Activated T-cell treated with anti-CD3 and anti-CD28 coated beads, Interleukin-2, amount 50 U/mL, for 4 hours (primary cell): ENCODE data around the gene CD99L2. TPM values are rescaled to one million over a fixed set of nuclear protein-coding genes. Genes with fewer than 3 reads are reported as not detected.

ENCODE experiments used
- ATAC-seq, 2 donors: fragments of 200-7000 bp; cut with Tn5 transposase; one replicate each; pipeline ENCODE4 v1.10.0; 2021
- DNase-seq: peaks from one replicate; pipeline ENCODE4 v3.0.0-alpha.2; 2020
- H3K27me3 Mint-ChIP-seq: one replicate; pipeline ENCODE4 v1.8.0; 2021; ENCODE audit warnings: low read depth, mixed read lengths
- H3K36me3 Mint-ChIP-seq: one replicate; pipeline ENCODE4 v1.8.0; 2022; ENCODE audit warnings: mixed read lengths; ENCODE audit not compliant: insufficient read depth
- H3K4me1 Mint-ChIP-seq: one replicate; pipeline ENCODE4 v1.8.0; 2021; ENCODE audit warnings: low read depth, mixed read lengths
- H3K4me3 Mint-ChIP-seq: one replicate; pipeline ENCODE4 v1.8.0; 2021; ENCODE audit warnings: mild to moderate bottlenecking, moderate library complexity, mixed read lengths
- H3K9me3 Mint-ChIP-seq: one replicate; pipeline ENCODE4 v1.8.0; 2021; ENCODE audit warnings: mixed read lengths
- total RNA-seq, 3 donors: library from RNA; stranded (reverse); gene quantifications; one replicate each; pipeline ENCODE4 v1.2.1, GENCODE V29; 2021

CD99L2 gene
- total RNA-seq, 3 donors from 2014 or later = 7.9 to 8.2 (median 8.2) TPM

DNA sequence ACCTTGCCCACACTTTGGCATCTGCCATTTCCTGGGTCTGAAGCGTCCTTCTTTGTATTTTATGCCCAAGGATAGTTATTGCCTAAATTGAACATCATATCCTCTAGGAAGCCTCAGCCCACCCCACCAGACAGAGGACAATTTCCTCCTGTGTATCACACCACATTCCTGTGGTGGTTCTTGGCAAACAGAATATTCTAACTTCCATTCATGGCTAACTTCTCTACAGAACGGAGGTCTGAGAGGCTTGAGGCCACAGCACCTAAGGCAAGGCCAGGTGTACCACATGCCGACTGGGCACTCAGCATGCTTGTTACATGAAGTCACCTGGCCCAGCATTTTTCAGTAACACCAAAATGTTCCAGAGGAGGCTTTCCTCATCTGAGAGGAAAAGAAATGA is 42.4 kb downstream of the CD99L2 start:
- Mint-ChIP-seq H3K36me3 (peaks cover 20% of the 10 kb centered on the region), H3K27me3 (no peaks in the 10 kb centered on the region), H3K4me1 (peaks cover 5% of the 10 kb centered on the region), H3K9me3 (peaks cover 21% of the 10 kb centered on the region), H3K4me3 (no peak overlapping the region)
- DNase-seq (no peak), ATAC-seq (no peak)

DNA sequence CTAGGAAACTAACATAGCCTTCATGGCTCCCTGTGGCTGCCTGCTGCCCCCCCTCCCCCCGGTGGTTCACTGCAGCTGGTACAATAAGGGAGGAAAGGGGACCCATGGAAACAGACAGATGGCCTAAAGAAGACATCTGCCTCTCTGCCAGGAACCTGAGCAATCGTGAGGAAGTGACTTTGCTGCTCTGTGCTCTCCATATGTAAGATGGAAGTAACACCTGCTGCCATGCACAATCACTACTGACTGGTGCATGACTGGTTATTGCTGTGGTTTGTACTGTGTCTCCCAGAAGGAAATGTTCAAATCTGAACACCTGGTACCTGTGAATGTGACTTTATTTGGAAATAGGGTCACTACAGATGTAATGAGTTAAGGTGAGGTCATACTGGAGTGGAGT is 43.6 kb downstream of the CD99L2 start:
- ATAC-seq (no peak), DNase-seq (no peak)
- Mint-ChIP-seq H3K9me3 (peaks cover 21% of the 10 kb centered on the region), H3K36me3 (peaks cover 19% of the 10 kb centered on the region), H3K4me1 (peaks cover 5% of the 10 kb centered on the region), H3K27me3 (no peaks in the 10 kb centered on the region), H3K4me3 (no peak overlapping the region)

- no peak for DNase-seq
- no peak for ATAC-seq
- H3K4me3 Mint-ChIP-seq = no peak overlapping the region
- no peaks in the 10 kb centered on the region for H3K9me3 Mint-ChIP-seq
- peaks cover 8% of the 10 kb centered on the region for H3K4me1 Mint-ChIP-seq
- no peaks in the 10 kb centered on the region for H3K27me3 Mint-ChIP-seq
- peaks cover 5% of the 10 kb centered on the region for H3K36me3 Mint-ChIP-seq
Measured at GRCh38 chrX:150849996-150850720, 48.3 kb downstream of the CD99L2 start.

GRCh38 chrX:150849486-150849885 is 49.0 kb downstream of the CD99L2 start:
- Mint-ChIP-seq H3K36me3 (peaks cover 4% of the 10 kb centered on the region), H3K4me1 (peaks cover 5% of the 10 kb centered on the region), H3K27me3 (no peaks in the 10 kb centered on the region), H3K4me3 (no peak overlapping the region), H3K9me3 (no peaks in the 10 kb centered on the region)
- DNase-seq (no peak), ATAC-seq (no peak)

- peaks cover 5% of the 10 kb centered on the region for H3K4me1 Mint-ChIP-seq
- H3K9me3 Mint-ChIP-seq = no peaks in the 10 kb centered on the region
- H3K27me3 Mint-ChIP-seq = no peaks in the 10 kb centered on the region
- ATAC-seq (no peak), DNase-seq (no peak)
- H3K4me3 Mint-ChIP-seq = no peak overlapping the region
- H3K36me3 Mint-ChIP-seq = peaks cover 4% of the 10 kb centered on the region
Measured at GRCh38 chrX:150848914-150849365, 49.5 kb downstream of the CD99L2 start.

GRCh38 chrX:150847088-150847487 is 51.4 kb downstream of the CD99L2 start:
- H3K4me1 Mint-ChIP-seq = peaks cover 5% of the 10 kb centered on the region
- no peaks in the 10 kb centered on the region for H3K27me3 Mint-ChIP-seq
- DNase-seq (no peak), ATAC-seq (no peak)
- no peaks in the 10 kb centered on the region for H3K36me3 Mint-ChIP-seq
- no peak overlapping the region for H3K4me3 Mint-ChIP-seq
- no peaks in the 10 kb centered on the region for H3K9me3 Mint-ChIP-seq

DNA sequence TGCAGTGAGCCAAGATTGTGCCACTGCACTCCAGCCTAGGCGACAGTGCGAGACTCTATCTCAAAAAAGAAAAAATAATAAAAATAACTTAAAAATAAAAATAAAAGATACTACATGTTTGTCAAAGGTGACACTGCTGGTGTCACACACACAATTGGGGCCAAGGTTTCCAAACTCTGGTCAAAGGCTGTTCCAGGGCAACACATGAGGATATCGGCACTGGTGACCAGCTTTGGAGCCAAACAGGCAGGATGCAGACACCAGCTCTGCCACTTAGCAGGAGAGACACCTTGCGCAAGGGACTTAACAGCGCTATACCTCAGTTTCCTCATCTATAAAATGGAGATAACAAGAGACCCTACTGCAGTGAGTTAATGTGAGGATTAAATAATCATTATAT is 52.3 kb downstream of the CD99L2 start:
- peaks cover 5% of the 10 kb centered on the region for H3K4me1 Mint-ChIP-seq
- no peak for ATAC-seq

DNA sequence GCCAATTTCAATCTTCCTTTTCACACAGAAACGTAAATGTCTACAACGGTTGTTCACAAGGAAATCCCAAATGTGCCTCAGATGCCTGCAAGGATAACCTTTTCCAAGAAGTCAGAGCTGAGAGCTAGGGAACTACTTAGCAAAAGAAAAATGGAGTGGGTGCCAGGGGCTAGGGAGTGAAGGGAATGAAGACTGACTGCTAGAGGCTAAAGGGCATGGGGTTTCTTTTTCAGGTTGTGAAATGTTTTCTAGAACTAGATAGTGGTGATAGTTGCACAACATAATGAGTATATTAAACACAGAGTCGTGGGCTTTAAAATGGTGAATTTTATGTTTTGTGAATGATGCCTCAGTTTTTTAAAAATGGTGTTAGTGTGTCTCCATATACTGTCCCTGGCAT is 53.4 kb downstream of the CD99L2 start:
- no peak for DNase-seq
- no peaks in the 10 kb centered on the region for H3K27me3 Mint-ChIP-seq
- H3K9me3 Mint-ChIP-seq = no peaks in the 10 kb centered on the region
- no peak overlapping the region for H3K4me3 Mint-ChIP-seq
- H3K4me1 Mint-ChIP-seq = peaks cover 5% of the 10 kb centered on the region
- ATAC-seq = no peak
- no peaks in the 10 kb centered on the region for H3K36me3 Mint-ChIP-seq

More for the DNA sequence above, 52.3 kb downstream of the CD99L2 start:
- H3K27me3 Mint-ChIP-seq = no peaks in the 10 kb centered on the region
- DNase-seq = no peak
- H3K36me3 Mint-ChIP-seq = no peaks in the 10 kb centered on the region
- no peak overlapping the region for H3K4me3 Mint-ChIP-seq
- H3K9me3 Mint-ChIP-seq = no peaks in the 10 kb centered on the region

DNA sequence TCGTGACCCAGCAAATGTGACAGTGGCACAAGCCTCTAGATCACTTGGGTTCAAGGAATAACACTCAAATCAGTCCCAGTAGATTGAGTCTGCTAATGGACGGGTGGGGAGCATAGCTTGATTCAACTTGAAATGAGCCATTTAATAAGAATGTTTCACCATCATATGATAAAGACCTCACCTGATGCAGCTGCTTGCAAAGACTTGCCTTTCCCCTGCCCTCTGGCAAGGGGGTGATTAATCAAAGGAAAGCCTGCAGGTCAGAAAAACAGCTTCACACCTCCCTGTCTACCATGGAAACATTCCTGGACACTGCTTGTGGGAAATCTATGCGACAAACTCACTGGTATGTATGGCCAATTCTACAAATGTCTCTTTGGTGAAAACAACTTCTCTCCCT is 54.5 kb downstream of the CD99L2 start:
- no peak for ATAC-seq
- Mint-ChIP-seq H3K4me3 (no peak overlapping the region), H3K36me3 (no peaks in the 10 kb centered on the region), H3K9me3 (no peaks in the 10 kb centered on the region), H3K4me1 (peaks cover 5% of the 10 kb centered on the region), H3K27me3 (no peaks in the 10 kb centered on the region)
- DNase-seq = no peak

- no peaks in the 10 kb centered on the region for H3K9me3 Mint-ChIP-seq
- ATAC-seq (no peak), DNase-seq (no peak)
- no peaks in the 10 kb centered on the region for H3K36me3 Mint-ChIP-seq
- H3K4me1 Mint-ChIP-seq = peaks cover 3% of the 10 kb centered on the region
- no peak overlapping the region for H3K4me3 Mint-ChIP-seq
- H3K27me3 Mint-ChIP-seq = no peaks in the 10 kb centered on the region
Measured at GRCh38 chrX:150842198-150842685, 56.2 kb downstream of the CD99L2 start.

- ATAC-seq (no peak), DNase-seq (no peak)
- peaks cover 3% of the 10 kb centered on the region for H3K4me1 Mint-ChIP-seq
- H3K9me3 Mint-ChIP-seq = no peaks in the 10 kb centered on the region
- H3K4me3 Mint-ChIP-seq = no peak overlapping the region
- no peaks in the 10 kb centered on the region for H3K27me3 Mint-ChIP-seq
- no peaks in the 10 kb centered on the region for H3K36me3 Mint-ChIP-seq
Measured at GRCh38 chrX:150841456-150842197, 56.8 kb downstream of the CD99L2 start.

DNA sequence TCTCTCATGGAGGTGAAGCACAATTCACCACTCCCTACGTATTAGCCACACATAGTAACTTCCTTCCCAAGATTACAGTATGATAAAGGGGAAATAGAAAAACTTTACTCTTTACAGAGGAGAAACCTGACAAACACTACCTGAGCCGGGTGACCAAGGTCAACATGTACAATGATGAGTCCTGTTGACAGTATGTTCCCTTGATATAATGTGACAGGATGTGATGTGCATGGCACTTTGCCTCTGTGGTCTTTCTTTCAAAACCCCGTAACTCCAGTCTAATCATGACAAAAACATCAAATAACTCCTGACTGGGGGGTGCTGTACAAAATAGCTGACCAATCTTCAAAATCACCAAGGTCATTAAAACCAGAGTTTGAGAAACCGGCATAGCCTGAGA is 60.6 kb downstream of the CD99L2 start:
- Mint-ChIP-seq H3K27me3 (no peaks in the 10 kb centered on the region), H3K9me3 (no peaks in the 10 kb centered on the region), H3K4me3 (no peak overlapping the region), H3K4me1 (peaks cover 3% of the 10 kb centered on the region), H3K36me3 (peaks cover 5% of the 10 kb centered on the region)
- no peak for DNase-seq
- ATAC-seq = no peak

DNA sequence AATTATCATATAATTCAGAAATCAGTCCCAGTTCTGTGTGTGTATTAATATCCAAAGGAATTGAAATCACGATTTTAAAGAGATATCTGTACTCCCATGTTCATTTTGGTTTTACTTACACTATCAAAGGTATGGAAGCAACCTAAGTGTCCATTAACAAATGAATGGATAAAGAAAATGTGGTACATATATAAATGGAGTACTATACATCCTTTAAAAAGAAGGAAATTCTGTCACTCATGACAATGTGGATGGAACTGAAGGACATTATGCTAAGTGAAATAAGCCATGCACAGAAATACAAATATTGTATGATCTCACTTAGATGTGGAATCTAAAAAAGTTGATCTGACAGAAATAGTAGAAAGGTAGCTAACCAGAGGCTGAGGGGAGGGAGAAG is 63.8 kb downstream of the CD99L2 start:
- Mint-ChIP-seq H3K9me3 (no peaks in the 10 kb centered on the region), H3K27me3 (no peaks in the 10 kb centered on the region), H3K4me1 (peaks cover 3% of the 10 kb centered on the region), H3K4me3 (no peak overlapping the region), H3K36me3 (peaks cover 5% of the 10 kb centered on the region)
- no peak for ATAC-seq
- DNase-seq = no peak

DNA sequence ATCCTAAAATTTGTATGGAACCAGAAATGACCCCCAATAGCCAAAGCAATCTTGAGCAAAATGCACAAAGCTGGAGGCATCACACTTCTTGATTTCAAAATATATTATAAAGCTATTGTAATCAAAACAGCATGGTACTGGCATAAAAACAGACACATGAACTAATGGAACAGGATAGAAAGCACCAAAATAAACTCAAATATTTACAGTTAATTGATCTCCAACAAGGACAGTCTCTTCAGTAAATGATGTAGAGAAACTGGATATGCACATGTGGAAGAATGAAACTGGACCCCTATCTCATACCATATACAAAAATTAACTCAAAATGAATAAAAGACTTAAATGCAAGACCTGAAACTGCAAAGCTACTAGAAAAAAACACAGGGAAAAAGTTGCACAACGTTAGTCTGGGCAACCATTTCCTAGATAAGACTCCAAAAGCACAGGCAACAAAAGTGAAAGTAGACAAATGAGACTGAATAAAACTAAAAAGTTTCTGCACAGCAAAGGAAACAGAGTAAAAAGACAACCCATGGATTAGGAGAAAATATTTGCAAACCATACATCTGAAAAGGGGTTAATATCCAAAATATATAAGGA is 64.9 kb downstream of the CD99L2 start:
- ATAC-seq (no peak), DNase-seq (no peak)
- Mint-ChIP-seq H3K36me3 (peaks cover 5% of the 10 kb centered on the region), H3K9me3 (no peaks in the 10 kb centered on the region), H3K4me1 (peaks cover 3% of the 10 kb centered on the region), H3K27me3 (no peaks in the 10 kb centered on the region), H3K4me3 (no peak overlapping the region)
